Vagina (tissue), 2 donors: Measurements from ENCODE around the gene MINDY4.

Source experiments
- POLR2A ChIP-seq, 2 donors: fragments of 450-650 bp; IDR thresholded peaks; one replicate each; pipeline ENCODE4 v1.6.1; 2017; ENCODE audit warnings: antibody characterized with exemption in 2 of 2, mild to moderate bottlenecking in 2 of 2, moderate library complexity in 2 of 2
- POLR2AphosphoS5 ChIP-seq, 2 donors: sonication (generic); formaldehyde crosslinking; IDR thresholded peaks; one replicate each; pipeline ENCODE4 v1.9.0; 2017; ENCODE audit warnings: antibody characterized with exemption in 2 of 2, mild to moderate bottlenecking in 2 of 2, low read depth in 1 of 2; ENCODE audit not compliant: insufficient read depth in 1 of 2
- TF ChIP-seq, protein P1 (sequence below), 3 experiments: fragments of 450-650 bp in 2 of 3; fragments of 200-600 bp in 1 of 3; sonication (generic) in 1 of 3; IDR thresholded peaks; one replicate each; pipeline ENCODE4 v1.5.1; 2017 to 2019; ENCODE audit warnings: antibody characterized with exemption in 3 of 3, mild to moderate bottlenecking in 2 of 3, moderate library complexity in 2 of 3

DNA sequence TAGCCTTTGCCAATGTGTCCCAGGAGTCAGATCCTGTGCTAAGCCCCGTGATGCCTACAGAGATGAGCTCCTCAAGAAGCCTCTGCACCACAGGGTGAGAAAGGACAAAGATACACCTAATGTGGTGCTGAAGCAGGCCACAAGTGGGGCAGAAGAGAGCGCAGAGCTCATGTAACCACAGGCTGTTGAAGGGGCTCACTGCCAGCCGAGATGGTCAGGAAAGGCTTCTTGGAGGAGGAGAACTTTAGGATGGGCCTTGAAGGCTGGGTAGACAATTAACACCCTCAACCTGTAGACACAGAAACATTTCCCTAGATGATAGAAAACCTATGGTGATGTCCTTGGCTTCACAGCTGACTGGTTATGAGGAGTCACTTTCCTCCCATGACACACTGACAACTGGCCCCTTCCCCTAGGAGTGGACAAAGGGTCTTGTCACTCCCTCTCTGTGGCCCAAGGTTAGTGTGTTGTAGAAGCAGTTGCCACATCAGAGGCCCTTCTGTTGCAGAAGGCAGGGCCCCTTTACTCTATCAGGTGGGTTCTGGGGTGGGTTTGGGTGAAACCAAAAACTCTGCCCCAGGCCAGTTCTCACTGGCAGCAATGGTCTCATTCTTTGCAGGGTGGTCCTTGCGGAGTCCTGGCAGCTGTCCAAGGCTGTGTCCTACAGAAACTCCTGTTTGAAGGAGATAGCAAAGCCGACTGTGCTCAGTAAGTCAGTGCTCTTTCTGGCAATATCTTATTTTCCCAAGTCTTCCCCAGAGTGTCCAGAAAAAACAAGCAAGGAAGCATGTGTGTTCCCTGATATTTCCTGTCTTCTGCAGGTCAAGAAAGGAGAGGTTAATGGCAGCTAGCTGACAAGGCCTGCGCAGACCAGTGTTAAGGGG is 69.2 kb downstream of the MINDY4 start:
- TF ChIP-seq, protein P1, sequence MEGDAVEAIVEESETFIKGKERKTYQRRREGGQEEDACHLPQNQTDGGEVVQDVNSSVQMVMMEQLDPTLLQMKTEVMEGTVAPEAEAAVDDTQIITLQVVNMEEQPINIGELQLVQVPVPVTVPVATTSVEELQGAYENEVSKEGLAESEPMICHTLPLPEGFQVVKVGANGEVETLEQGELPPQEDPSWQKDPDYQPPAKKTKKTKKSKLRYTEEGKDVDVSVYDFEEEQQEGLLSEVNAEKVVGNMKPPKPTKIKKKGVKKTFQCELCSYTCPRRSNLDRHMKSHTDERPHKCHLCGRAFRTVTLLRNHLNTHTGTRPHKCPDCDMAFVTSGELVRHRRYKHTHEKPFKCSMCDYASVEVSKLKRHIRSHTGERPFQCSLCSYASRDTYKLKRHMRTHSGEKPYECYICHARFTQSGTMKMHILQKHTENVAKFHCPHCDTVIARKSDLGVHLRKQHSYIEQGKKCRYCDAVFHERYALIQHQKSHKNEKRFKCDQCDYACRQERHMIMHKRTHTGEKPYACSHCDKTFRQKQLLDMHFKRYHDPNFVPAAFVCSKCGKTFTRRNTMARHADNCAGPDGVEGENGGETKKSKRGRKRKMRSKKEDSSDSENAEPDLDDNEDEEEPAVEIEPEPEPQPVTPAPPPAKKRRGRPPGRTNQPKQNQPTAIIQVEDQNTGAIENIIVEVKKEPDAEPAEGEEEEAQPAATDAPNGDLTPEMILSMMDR (IDR thresholded peaks at IDR 0.05), result no peak
- TF ChIP-seq POLR2A (IDR thresholded peaks at IDR 0.05), result no peak
- no peak for TF ChIP-seq POLR2AphosphoS5 (IDR thresholded peaks at IDR 0.05; ENCODE audit: insufficient read depth in 1 of 2, low read depth in 1 of 2)
